SK-N-SH (cell line): ENCODE data around the gene RAI1. TPM values are rescaled to one million over a fixed set of nuclear protein-coding genes. Genes with fewer than 3 reads are reported as not detected.
A peak's percentile ranks its signal among the peaks of the same experiment; 100 is the strongest.

Experiments
- CTCF ChIA-PET: fragments of 300-600, 350-600 bp; formaldehyde crosslinking; extraction: SDS; loops from one replicate; lab custom pipeline; 2021; lab: Yijun Ruan, JAX
- POLR2A ChIA-PET: fragments of 350-600 bp; sonication (Branson Sonifier 250); formaldehyde crosslinking; extraction: SDS; loops from one replicate; lab custom pipeline; 2020; ENCODE audit warnings: antibody characterized with exemption, inconsistent platforms; lab: Yijun Ruan, JAX
- DNase-seq: peaks from one replicate; pipeline ENCODE4 v3.0.0; 2012
- H2AFZ ChIP-seq: fragments of 200-600 bp; sonication (generic); 2 replicates; pipeline ENCODE4 v1.8.1; 2016; ENCODE audit warnings: antibody characterized with exemption, mild to moderate bottlenecking, low read depth
- H3F3A ChIP-seq: fragments of 200-600 bp; sonication (generic); replicated peaks from 2 replicates; pipeline ENCODE3; 2016; ENCODE audit warnings: antibody characterized with exemption, mild to moderate bottlenecking; ENCODE audit not compliant: insufficient read depth
- H3K27ac ChIP-seq, 2 experiments: fragments of 200-500 bp in 1 of 2; fragments of 200-600 bp in 1 of 2; sonication (Bioruptor generic) in 1 of 2; sonication (generic), shearing (Covaris generic) in 1 of 2; 2 replicates each; pipeline versions ENCODE4 v1.5.1 to v1.6.1; 2014 to 2016; ENCODE audit warnings: low read depth in 2 of 2, inconsistent platforms in 1 of 2, low read length in 1 of 2, mild to moderate bottlenecking in 1 of 2, mixed read lengths in 1 of 2
- H3K27me3 ChIP-seq: fragments of 200-600 bp; sonication (generic), shearing (Covaris generic); 2 replicates; pipeline ENCODE4 v1.6.1; 2016; ENCODE audit warnings: mixed run types; ENCODE audit not compliant: insufficient read depth
- H3K36me3 ChIP-seq, 2 experiments: fragments of 200-500 bp in 1 of 2; fragments of 200-600 bp in 1 of 2; sonication (Bioruptor generic) in 1 of 2; sonication (generic) in 1 of 2; replicated peaks in 1 of 2; 2 replicates each; pipeline versions ENCODE3 to v1.5.1; 2014 to 2016; ENCODE audit warnings: low read length in 1 of 2, mild to moderate bottlenecking in 1 of 2; ENCODE audit not compliant: insufficient read depth in 2 of 2, control insufficient read depth in 1 of 2
- H3K4me1 ChIP-seq, 2 experiments: fragments of 200-500 bp in 1 of 2; fragments of 200-600 bp in 1 of 2; sonication (Bioruptor generic) in 1 of 2; sonication (generic), shearing (Covaris generic) in 1 of 2; 2 replicates each; pipeline versions ENCODE4 v1.5.1 to v1.6.1; 2014 to 2016; ENCODE audit warnings: low read depth in 1 of 2, low read length in 1 of 2, mixed run types in 1 of 2; ENCODE audit not compliant: insufficient read depth in 2 of 2, control insufficient read depth in 1 of 2
- H3K4me2 ChIP-seq: fragments of 200-600 bp; sonication (generic), shearing (Covaris generic); 2 replicates; pipeline ENCODE4 v1.6.1; 2017; ENCODE audit warnings: mixed run types
- H3K4me3 ChIP-seq, 2 experiments: fragments of 200-500 bp in 1 of 2; fragments of 200-600 bp in 1 of 2; sonication (Bioruptor generic) in 1 of 2; sonication (generic), shearing (Covaris generic) in 1 of 2; 2 replicates each; pipeline versions ENCODE4 v1.5.1 to v1.8.1; 2014 to 2016; ENCODE audit warnings: low read depth in 2 of 2, inconsistent platforms in 1 of 2, low read length in 1 of 2, mild to moderate bottlenecking in 1 of 2, mixed read lengths in 1 of 2, moderate library complexity in 1 of 2
- H3K79me2 ChIP-seq: fragments of 200-600 bp; sonication (generic); 2 replicates; pipeline ENCODE4 v1.8.1; 2017; ENCODE audit warnings: mild to moderate bottlenecking; ENCODE audit not compliant: insufficient read depth
- H3K9ac ChIP-seq: fragments of 200-600 bp; sonication (generic); 2 replicates; pipeline ENCODE4 v1.6.1; 2017; ENCODE audit warnings: mixed run types
- H3K9me2 ChIP-seq: fragments of 200-600 bp; sonication (generic); 2 replicates; pipeline ENCODE4 v1.6.1; 2017; ENCODE audit warnings: mixed run types
- H3K9me3 ChIP-seq: fragments of 200-600 bp; sonication (generic); 2 replicates; pipeline ENCODE4 v1.6.1; 2017; ENCODE audit warnings: mixed run types, mild to moderate bottlenecking, moderate library complexity
- H4K20me1 ChIP-seq: fragments of 200-600 bp; sonication (generic); 2 replicates; pipeline ENCODE4 v1.6.1; 2017; ENCODE audit warnings: mild to moderate bottlenecking, mixed run types; ENCODE audit not compliant: insufficient read depth
- CHD2 ChIP-seq: fragments of 150-350 bp; IDR thresholded peaks from 2 replicates; pipeline ENCODE4 v1.6.1; 2018; ENCODE audit warnings: low read length; ENCODE audit not compliant: partially characterized antibody
- EP300 ChIP-seq, 2 experiments: IDR thresholded peaks; 2 replicates each; pipeline versions ENCODE4 v1.4.0 to v1.6.1; 2012; ENCODE audit warnings: borderline replicate concordance in 1 of 2, low read depth in 1 of 2, low read length in 1 of 2
- FOXJ3 ChIP-seq: sonication (generic); formaldehyde crosslinking; IDR thresholded peaks from 2 replicates; pipeline ENCODE4 v1.5.1; 2020; ENCODE audit warnings: mild to moderate bottlenecking, missing genetic modification reagents
- GATA2 ChIP-seq: sonication (generic); formaldehyde crosslinking; IDR thresholded peaks from 2 replicates; pipeline ENCODE4 v1.5.0; 2020; ENCODE audit warnings: mild to moderate bottlenecking, missing genetic modification reagents
- MAX ChIP-seq: IDR thresholded peaks from 2 replicates; pipeline ENCODE4 v1.4.0; 2012; ENCODE audit warnings: low read depth
- MXI1 ChIP-seq: IDR thresholded peaks from 2 replicates; pipeline ENCODE4 v1.6.1; 2012; ENCODE audit warnings: mild to moderate bottlenecking, low read depth, low read length, improper control_type of control experiment
- POLR2AphosphoS5 ChIP-seq: IDR thresholded peaks from 2 replicates; pipeline ENCODE4 v1.6.1; 2012; ENCODE audit warnings: low read depth, low read length
- WGBS: methylation state at CpG from one replicate; pipeline ENCODE4 v1.1.6; 2017; ENCODE audit warnings: low lambda C conversion rate; 5-methylcytosine and 5-hydroxymethylcytosine counted together
- polyA plus RNA-seq, 3 experiments: library from polyadenylated mRNA; depleted of rRNA; stranded (reverse); fragments of >200 nt; gene quantifications; 2 replicates each; pipeline ENCODE4 v1.2.3, GENCODE V29; 2012

RAI1 gene
- polyA plus RNA-seq, 1 of the 3 experiments (the other 2 are of a cell fraction): 4.7 TPM

GRCh38 chr17:17824119-17824782 is 143.0 kb downstream of the RAI1 start:
- peaks cover 4% of the 10 kb centered on the region for H3F3A ChIP-seq
- H3K9me3 ChIP-seq: no peaks in the 10 kb centered on the region
- peak overlapping the region; percentile 63; the same call in 1 of the 2 replicates for H2AFZ ChIP-seq
- TF ChIP-seq MXI1 (0 out of 2 replicates have a peak, but pooled peaks have one; percentile 13), GATA2 (CRISPR knock-in tag) (peak; percentile 80), EP300 (IDR thresholded peaks at IDR 0.05; ENCODE audit: borderline replicate concordance in 1 of 2, low read depth in 1 of 2, low read length in 1 of 2) (no peak; a peak in 1 of 4 replicates), MAX (peak; percentile 4; the same call in 1 of the 2 replicates), CHD2 (peak; percentile 5)
- peak overlapping the region; percentile 87 for H3K4me2 ChIP-seq
- WGBS: 11% methylated on average over 5 of the region's 11 CpGs
- H3K79me2 ChIP-seq: no peaks in the 10 kb centered on the region
- H3K27me3 ChIP-seq: no peaks in the 10 kb centered on the region
- ChIA-PET POLR2A (interaction anchor here (5.9 kb wide), 1 partner anchor 13 kb away, joined by 44 read pairs; the partner anchor contains the start of gene SREBF1), CTCF (interaction anchor here (4.1 to 4.8 kb wide), 2 partner anchors 12 kb away, joined by 20 to 32 read pairs; no protein-coding TSS in a partner anchor)
- H3K4me3 ChIP-seq: peak overlapping the region; percentile 34 to 57
- peaks cover 39 to 88% of the 10 kb centered on the region in 2 experiments for H3K4me1 ChIP-seq
- peak overlapping the region; percentile 43 for H3K9ac ChIP-seq
- peak; percentile 76 for DNase-seq
- H3K9me2 ChIP-seq: no peaks in the 10 kb centered on the region
- peak overlapping the region; percentile 40 to 97 for H3K27ac ChIP-seq
- H4K20me1 ChIP-seq: peaks cover 7% of the 10 kb centered on the region; the same call in 1 of the 2 replicates
- H3K36me3 ChIP-seq: peaks cover 0 to 5% of the 10 kb centered on the region in 2 experiments

GRCh38 chr17:17824783-17825614 is 143.7 kb downstream of the RAI1 start:
- no peak for TF ChIP-seq POLR2AphosphoS5
- TF ChIP-seq FOXJ3 (CRISPR knock-in tag): 0 out of 2 replicates have a peak, but pooled peaks have one; percentile 26
- Histone ChIP-seq H3K4me3 (no peak overlapping the region), H3K9me2 (no peaks in the 10 kb centered on the region), H3K4me2 (no peak overlapping the region; the same call in 1 of the 2 replicates), H3K36me3 (no peaks in the 10 kb centered on the region), H3K4me1 (peaks cover 32 to 87% of the 10 kb centered on the region in 2 experiments), H3F3A (peaks cover 4% of the 10 kb centered on the region), H3K79me2 (no peaks in the 10 kb centered on the region), H2AFZ (no peak overlapping the region), H3K27ac (peak overlapping the region in 1 of 2 experiments; percentile 97; a peak in 2 of 4 replicates), H3K9ac (no peak overlapping the region), H3K9me3 (no peaks in the 10 kb centered on the region), H4K20me1 (peaks cover 7% of the 10 kb centered on the region; the same call in 1 of the 2 replicates), H3K27me3 (no peaks in the 10 kb centered on the region)
- CTCF ChIA-PET: interaction anchor here (0.7 to 4.1 kb wide), 4 partner anchors 13 to 143 kb away, joined by 3 to 20 read pairs (median 4); partner anchors contain the start of gene RAI1
- 73% methylated on average over 13 of the region's 14 CpGs for WGBS
- DNase-seq: no peak
- POLR2A ChIA-PET: interaction anchor here (5.9 kb wide), 1 partner anchor 12 kb away, joined by 44 read pairs; the partner anchor contains the start of gene SREBF1
